ENCODE results near the gene TMEM95. TPM values are rescaled to one million over a fixed set of nuclear protein-coding genes. Genes with fewer than 3 reads are reported as not detected.
"Not testable (repeated sequence)": the region's sequence is repeated elsewhere in the genome, so short reads cannot be mapped to it uniquely, and the experiment has no call there.

TMEM95 gene
- total RNA-seq, 1 experiment from 2014 or later = not detected

DNA sequence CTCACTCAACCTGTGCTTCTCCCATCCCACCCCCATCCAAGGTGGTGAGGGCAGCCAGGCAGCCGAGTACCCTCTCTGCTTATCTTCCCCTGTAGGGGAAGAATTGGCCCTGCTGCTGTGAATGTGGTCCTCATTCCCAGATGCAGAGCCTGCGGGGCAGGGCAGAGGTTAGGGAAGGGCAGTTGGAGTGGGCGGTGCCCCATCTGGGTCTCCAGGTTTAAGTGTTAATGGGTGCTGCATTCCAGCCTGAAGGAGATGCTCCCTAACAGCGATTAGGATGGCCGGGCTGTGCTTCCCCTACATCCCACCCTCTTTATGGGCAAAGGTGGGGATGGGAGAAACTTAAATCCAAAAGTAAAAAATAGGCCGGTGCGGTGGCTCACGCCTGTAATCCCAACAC is 12.1 kb downstream of the TMEM95 start:
- no peak for DNase-seq (ENCODE audit: low spot score)
- in situ Hi-C loops (cut with HindIII; ENCODE audit: low sequenced_read_pairs) = no loop called here

DNA sequence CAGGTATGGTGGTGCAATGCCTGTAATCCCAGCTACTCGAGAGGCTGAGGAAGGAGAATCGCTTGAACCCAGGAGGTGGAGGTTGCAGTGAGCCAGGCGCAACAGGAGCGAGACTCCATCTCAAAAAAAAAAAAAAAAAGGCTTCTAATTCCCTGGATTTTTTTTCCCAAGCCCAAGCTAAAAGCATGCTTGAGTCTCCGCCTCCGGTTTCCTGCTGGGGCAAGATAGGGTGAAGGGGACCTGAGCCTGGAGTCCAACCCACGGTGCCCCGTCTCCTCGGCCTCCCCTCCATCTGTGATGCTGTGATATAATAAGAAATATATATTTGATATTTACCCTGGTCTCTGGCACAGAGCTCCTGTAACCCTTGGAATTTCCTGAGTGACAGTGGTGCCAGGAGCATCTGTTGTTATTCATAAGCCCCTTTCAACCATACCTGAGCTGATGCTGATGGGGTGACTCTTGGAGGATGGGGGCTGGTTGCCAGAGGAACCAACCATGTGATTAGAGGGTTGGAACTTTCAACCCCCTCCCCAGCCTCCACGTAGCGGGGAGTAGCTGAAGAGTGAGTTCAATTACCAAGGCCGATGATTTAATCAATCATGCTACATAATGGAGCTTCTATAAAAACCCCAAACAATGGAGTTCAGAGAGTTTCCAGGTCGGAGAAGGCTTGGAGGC is 13.1 kb downstream of the TMEM95 start:
- DNase-seq (ENCODE audit: low spot score) = no peak
- in situ Hi-C loops (cut with HindIII; ENCODE audit: low sequenced_read_pairs) = no loop called here

DNA sequence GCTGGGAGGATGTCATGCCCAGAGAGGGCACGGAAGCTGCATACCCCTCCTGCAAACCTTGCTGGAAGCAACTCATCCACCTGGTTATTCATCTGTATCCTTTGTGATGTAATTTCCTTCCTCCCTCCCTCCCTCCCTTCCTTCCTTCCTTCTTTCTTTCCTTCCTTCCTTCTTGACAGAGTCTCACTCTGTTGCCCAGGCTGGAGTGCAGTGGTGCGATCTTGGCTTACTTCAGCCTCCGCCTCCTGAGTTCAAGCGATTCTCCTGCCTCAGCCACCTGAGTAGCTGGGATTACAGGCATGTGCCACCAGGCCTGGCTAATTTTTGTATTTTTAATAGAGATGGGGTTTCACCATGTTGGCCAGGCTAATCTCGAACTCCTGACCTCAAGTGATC is 13.6 kb downstream of the TMEM95 start:
- DNase-seq (ENCODE audit: low spot score); in situ Hi-C loops (cut with HindIII; ENCODE audit: low sequenced_read_pairs): not testable (repeated sequence)

DNA sequence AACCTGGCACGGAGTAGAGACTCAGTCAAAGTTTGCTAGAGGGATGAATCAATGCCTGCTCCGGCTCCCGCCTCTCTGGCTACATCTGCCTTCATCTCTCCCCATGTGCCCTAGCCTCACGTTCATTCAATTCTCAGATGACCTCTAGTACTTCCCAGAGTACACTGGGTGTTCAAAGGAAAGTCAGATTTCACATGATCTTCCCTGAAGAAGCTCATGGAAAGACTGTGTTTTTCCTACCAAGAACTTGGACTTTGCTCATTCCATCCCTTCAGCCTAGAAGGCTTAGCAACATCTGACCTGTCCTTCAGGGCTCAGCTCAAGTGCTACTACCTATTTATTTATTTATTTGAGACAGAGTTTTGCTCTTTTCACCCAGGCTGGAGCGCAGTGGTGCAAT is 14.9 kb downstream of the TMEM95 start:
- no peak for DNase-seq (ENCODE audit: low spot score)
- in situ Hi-C loops (cut with HindIII; ENCODE audit: low sequenced_read_pairs) = no loop called here

DNA sequence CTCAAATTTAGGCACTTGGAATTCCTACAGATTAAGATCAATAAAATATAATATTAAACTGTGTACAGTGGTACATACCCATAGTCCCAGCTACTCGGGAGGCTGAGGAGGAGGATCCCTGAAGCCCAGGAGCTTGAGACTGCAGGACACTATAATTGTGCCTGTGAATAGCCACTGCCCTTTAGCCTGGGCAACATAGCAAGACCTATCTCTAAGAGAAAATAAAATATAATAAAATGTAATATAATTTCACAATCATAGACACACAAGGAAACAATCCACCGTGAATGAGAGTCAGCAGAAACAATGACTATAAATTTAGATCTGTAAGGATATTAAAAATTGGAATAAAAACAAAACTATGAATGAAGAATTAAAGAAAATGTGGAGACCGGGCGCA is 15.9 kb downstream of the TMEM95 start:
- in situ Hi-C loops (cut with HindIII; ENCODE audit: low sequenced_read_pairs) = no loop called here
- DNase-seq (ENCODE audit: low spot score) = no peak

DNA sequence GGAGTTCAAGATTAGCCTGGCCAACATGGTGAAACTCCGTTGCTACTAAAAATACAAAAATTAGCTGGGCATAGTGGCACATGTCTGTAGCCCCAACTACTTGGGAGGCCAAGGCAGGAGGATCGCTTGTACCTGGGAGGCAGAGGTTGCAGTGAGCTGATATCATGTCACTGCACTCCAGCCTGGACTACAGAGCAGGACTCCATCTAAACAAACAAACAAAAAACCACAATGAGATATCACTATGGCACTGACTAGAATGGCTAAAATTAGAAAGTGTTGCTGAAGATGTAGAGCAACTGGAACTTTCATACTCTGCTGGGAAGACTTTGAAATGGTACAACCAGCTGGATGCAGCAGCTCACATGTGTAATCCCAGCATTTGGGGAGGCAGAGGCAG is 19.4 kb downstream of the TMEM95 start:
- no peak for DNase-seq (ENCODE audit: low spot score)
- in situ Hi-C loops (cut with HindIII; ENCODE audit: low sequenced_read_pairs) = no loop called here

DNA sequence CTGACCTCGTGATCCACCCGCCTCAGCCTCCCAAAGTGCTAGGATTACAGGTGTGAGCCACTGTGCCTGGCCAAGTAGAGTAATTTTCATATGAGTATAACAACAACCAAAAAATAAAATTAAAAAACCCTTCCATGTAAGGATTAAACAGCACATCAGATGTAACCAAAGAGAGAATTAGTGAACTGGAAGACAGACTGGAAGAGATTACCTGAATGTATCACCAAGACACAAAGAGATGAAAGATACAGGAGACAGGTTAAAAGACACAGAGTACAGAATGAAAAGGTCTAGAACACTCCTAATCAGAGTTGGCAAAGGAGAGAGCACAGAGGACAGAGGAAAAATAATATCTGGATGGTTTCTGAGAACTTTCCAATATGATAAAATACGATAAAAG is 24.2 kb downstream of the TMEM95 start:
- in situ Hi-C loops (cut with HindIII; ENCODE audit: low sequenced_read_pairs) = loop anchor here (25.0 kb wide), 1 partner anchor 108 kb away; the partner anchor contains the start of genes POLR2A, SLC35G6 and ZBTB4
- no peak for DNase-seq (ENCODE audit: low spot score)

DNA sequence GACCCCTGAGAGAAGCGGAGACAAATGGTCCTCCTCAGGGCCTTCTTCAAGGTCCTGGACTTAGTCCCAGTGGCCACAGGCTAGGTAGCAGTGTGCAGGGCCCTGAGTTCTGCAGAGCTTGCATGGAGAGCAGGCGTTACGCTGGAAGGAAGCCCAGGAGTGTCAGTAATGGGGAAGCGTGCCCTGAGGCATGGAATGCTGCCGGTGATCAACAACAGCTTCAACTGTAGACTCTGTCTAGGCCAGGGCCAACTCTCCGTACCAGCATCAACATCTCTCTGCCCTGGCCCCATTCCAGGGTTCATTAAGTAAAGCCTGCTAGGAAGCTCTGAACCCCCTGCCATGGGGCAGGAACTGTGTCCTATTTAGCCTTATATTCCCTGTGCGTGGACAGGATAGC is 25.4 kb downstream of the TMEM95 start:
- DNase-seq (ENCODE audit: low spot score) = peak; percentile 50
- in situ Hi-C loops (cut with HindIII; ENCODE audit: low sequenced_read_pairs) = loop anchor here (25.0 kb wide), 1 partner anchor 107 kb away; the partner anchor contains the start of genes POLR2A, SLC35G6 and ZBTB4

DNA sequence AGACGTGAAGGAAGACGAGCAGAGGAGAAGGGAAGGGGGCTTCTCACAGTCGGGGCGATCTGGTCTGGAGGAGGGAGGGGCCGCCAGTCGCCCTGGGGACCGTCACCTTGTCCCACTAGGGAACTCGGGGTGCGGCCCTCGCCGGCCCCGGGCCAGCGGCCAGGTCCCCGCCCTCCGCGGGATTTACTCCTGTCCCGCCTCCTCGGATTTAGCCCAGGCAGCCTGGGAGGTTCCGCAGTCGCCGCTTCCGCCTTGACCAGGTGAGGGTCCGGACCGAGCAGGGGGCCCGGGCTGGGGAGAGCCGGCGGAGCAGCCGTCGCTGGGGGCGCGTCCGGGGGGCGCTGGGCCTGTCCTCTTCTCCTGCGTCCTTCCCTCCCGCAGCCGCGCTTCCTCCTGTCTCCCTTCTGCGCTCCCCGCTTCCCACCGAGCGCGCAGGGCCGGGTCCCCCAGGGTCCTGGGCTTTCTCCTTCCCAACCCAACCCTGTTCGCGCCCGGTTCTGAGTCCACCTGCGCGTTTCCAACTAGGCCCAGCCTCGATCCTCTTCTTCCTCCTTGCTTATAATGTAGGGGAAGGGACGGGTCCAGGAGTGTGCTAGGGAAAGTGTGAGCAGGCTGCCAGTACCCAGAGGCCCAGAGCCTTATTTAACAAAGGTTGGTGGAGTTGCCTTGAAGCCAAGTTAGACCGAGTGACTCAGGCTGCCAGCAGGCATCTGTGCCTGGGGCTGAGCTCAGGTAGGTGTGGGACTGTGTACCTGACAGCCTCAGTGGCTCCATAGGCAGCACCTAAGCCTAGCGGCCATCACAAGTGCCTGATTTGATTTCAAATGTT is 26.1 kb downstream of the TMEM95 start, which contains the start of gene TNK1:
Gene TNK1, plus strand, starts transcription at position 235 of the 829 bp plus-strand sequence. CDS start 1,838 bp downstream, outside the sequence.
- in situ Hi-C loops (cut with HindIII; ENCODE audit: low sequenced_read_pairs) = loop anchor here (25.0 kb wide), 1 partner anchor 106 kb away; the partner anchor contains the start of genes POLR2A, SLC35G6 and ZBTB4
- DNase-seq (ENCODE audit: low spot score) = peak; percentile 69

DNA sequence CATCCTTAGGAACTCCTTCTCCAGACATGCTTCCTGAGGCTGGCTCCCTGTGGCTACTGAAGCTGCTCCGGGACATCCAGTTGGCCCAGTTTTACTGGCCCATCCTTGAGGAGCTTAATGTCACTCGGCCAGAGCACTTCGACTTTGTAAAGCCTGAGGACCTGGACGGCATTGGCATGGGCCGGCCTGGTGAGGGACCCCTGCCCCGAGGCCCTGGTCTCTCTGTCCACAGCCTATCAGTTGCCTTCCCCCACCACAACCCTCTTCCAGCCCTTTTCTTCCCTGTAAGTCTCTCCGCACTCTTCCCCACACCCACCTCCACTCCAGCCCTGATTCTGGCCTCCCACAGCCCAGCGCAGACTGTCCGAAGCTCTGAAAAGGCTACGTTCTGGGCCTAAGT is 27.9 kb downstream of the TMEM95 start:
- in situ Hi-C loops (cut with HindIII; ENCODE audit: low sequenced_read_pairs) = loop anchor here (25.0 kb wide), 1 partner anchor 104 kb away; the partner anchor contains the start of genes POLR2A, SLC35G6 and ZBTB4
- no peak for DNase-seq (ENCODE audit: low spot score)

DNA sequence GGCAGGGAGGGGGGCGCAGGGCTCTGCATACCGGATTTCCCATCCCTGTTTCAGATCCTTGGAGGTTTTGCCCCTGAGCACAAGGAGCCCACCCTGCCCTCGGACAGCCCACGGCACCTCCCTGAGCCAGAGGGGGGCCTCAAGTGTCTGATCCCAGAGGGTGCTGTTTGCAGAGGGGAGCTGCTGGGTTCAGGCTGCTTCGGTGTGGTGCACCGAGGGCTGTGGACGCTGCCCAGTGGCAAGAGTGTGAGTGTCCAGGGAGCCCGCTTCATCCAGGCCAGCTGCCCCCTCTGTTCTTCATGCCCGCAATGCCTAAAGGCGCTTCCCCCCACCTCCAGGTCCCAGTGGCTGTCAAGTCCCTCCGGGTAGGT is 28.4 kb downstream of the TMEM95 start:
- DNase-seq (ENCODE audit: low spot score) = no peak
- in situ Hi-C loops (cut with HindIII; ENCODE audit: low sequenced_read_pairs) = loop anchor here (25.0 kb wide), 1 partner anchor 104 kb away; the partner anchor contains the start of genes POLR2A, SLC35G6 and ZBTB4

DNA sequence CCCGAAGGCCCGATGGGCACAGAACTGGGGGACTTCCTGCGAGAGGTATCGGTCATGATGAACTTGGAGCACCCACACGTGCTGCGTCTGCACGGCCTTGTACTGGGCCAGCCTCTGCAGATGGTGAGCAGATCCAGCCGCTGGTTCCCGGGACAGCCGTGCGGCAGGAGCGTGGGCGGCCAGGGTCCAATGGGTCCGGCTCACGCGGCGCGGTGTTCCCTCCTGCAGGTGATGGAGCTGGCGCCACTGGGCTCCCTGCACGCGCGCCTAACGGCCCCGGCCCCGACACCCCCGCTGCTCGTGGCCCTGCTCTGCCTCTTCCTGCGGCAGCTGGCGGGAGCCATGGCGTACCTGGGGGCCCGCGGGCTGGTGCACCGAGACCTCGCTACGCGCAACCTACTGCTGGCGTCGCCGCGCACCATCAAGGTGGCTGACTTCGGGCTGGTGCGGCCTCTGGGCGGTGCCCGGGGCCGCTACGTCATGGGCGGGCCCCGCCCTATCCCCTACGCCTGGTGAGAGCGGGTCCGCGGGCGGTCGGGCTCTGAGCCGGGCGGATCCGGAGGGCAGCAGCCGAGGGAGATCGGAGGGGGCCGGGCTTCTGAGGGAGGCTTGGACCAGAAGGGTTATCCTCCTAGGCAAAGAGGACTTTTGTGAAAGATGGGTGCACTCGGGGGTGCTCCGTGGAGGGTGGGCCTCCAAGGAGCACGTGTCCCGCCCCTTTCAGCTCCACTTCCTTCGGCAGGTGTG is 29.0 kb downstream of the TMEM95 start:
- peak; percentile 77 for DNase-seq (ENCODE audit: low spot score)
- in situ Hi-C loops (cut with HindIII; ENCODE audit: low sequenced_read_pairs) = loop anchor here (25.0 kb wide), 1 partner anchor 103 kb away; the partner anchor contains the start of genes POLR2A, SLC35G6 and ZBTB4

DNA sequence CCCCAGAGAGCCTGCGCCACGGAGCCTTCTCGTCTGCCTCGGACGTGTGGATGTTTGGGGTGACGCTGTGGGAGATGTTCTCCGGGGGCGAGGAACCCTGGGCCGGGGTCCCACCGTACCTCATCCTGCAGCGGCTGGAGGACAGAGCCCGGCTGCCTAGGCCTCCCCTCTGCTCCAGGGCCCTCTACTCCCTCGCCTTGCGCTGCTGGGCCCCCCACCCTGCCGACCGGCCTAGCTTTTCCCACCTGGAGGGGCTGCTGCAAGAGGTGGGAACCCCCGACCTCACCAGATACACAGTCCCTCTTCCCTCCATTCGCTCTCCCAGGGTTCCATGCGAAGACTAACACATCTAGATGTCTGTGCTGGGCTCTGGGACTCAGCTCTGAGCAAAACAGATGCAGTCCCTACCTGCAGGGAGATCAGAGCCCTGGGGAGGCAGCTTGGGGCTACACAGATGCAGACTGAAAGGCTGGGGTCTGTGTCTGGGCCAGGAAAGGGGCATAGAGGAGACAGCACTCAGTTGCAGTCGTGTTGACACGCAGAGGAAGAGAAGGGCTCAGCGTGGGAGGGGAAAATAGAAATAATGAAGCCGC is 29.6 kb downstream of the TMEM95 start:
- DNase-seq (ENCODE audit: low spot score) = no peak
- in situ Hi-C loops (cut with HindIII; ENCODE audit: low sequenced_read_pairs) = loop anchor here (25.0 kb wide), 1 partner anchor 103 kb away; the partner anchor contains the start of genes POLR2A, SLC35G6 and ZBTB4

DNA sequence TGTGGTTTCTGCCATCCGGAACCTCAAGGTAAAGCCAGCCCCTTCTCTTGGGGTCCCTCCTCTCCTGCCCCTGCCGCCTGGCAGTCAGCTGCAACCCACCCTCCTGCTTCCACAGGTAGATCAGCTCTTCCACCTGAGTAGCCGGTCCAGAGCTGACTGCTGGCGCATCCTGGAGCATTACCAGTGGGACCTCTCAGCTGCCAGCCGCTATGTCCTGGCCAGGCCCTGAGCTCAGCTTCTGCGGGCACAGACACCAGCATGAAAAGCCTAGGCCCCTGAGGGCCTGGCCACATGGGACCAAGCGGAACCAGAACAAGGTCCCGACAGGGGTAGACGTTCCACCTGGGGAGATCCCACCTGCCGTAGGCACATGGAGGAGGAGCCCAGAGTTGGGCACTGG is 33.9 kb downstream of the TMEM95 start:
- in situ Hi-C loops (cut with HindIII; ENCODE audit: low sequenced_read_pairs) = loop anchor here (25.0 kb wide), 1 partner anchor 98 kb away; the partner anchor contains the start of genes POLR2A, SLC35G6 and ZBTB4
- no peak for DNase-seq (ENCODE audit: low spot score)

DNA sequence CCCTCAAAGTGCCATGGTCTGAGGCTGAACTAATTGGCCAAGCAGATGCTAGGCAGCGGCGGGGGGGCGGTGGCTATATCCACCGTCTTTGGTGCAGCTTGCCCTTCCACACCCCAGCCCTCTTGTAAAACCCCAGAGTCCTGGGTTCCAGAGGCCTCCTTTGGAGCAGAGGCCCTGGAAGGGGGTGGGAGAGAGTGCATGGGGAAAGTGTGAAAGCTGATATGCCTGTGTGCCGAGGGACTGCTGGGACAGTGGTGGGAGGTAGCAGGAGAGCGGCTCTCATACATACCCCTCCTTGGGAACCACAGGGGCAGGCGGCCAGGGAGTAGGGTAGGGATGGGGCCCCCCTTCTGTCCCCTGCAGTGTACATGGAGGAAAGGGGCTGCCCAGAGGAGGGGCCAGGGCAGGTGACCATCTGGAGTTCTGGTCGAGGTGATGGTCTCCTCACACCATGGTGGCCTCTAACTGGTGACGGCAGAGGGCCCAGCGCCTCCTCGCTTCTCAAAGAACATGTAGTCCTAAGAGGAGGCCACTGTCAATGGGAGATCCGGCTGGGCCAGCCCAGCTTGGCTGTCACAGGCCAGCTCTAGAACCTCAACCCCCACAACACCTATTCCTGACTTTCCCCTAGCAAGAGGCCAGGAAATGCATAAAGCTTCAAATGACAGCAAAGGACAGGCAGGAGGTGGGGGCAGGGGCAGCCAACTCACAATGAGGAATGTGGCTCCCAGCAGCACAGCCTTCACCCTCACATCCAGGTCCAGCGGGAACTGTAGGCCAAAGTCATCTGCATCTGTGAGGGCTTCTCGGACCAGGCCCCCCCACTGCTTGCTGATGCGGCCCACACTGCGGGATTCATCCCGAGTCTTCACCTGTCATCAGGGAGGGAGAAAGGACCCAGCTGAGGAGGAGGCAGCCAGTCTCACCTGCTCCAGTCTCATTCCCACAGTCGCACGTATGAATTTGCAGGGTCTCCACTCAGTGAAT is 35.3 kb downstream of the TMEM95 start:
- DNase-seq (ENCODE audit: low spot score) = no peak
- in situ Hi-C loops (cut with HindIII; ENCODE audit: low sequenced_read_pairs) = loop anchor here (25.0 kb wide), 1 partner anchor 97 kb away; the partner anchor contains the start of genes POLR2A, SLC35G6 and ZBTB4

DNA sequence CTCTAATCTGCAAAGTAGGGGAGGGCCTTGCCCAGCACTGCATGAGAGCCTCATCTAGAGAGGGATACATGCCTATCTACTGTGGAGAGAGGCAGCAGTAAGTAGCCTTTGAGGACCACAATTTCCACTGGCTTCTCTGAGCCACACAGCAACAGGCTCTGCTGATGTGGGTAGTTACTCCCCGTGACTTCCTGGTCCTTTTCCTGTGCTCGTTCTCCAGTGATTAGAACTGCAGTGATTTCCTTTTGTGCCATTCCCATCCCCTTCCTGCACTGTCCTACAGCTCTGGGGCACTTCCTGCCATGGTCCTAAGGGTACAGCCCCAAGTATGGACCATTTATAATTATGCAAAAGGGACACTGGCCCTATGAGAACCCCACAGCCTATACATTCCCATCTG is 36.4 kb downstream of the TMEM95 start:
- DNase-seq (ENCODE audit: low spot score) = no peak
- in situ Hi-C loops (cut with HindIII; ENCODE audit: low sequenced_read_pairs) = loop anchor here (25.0 kb wide), 1 partner anchor 96 kb away; the partner anchor contains the start of genes POLR2A, SLC35G6 and ZBTB4

Measured in G401 (cell line).